HepG2 (cell line): ENCODE measurements around the gene TNS1.

Experiments
- ARHGAP35 ChIP-seq: sonication (generic); formaldehyde crosslinking; IDR thresholded peaks from 2 replicates; pipeline ENCODE4 v1.9.0; 2022; ENCODE audit warnings: mild to moderate bottlenecking, inconsistent platforms, moderate library complexity, missing genetic modification reagents, borderline replicate concordance
- FOXP1 ChIP-seq, 2 experiments: fragments of 450-650 bp in 1 of 2; IDR thresholded peaks; 2 replicates each; pipeline ENCODE4 v1.6.1; 2017 to 2018; ENCODE audit warnings: antibody characterized with exemption in 1 of 2
- ZNF207 ChIP-seq: fragments of 450-650 bp; IDR thresholded peaks from 2 replicates; pipeline ENCODE4 v1.6.1; 2016; ENCODE audit warnings: antibody characterized with exemption, borderline replicate concordance
- ZNF660 ChIP-seq: sonication (generic); formaldehyde crosslinking; IDR thresholded peaks from 2 replicates; pipeline ENCODE4 v1.5.1; 2020; ENCODE audit warnings: mild to moderate bottlenecking, low read depth, missing genetic modification reagents, borderline replicate concordance
- TF ChIP-seq, protein P1 (sequence below): sonication (generic); formaldehyde crosslinking; conservative IDR thresholded peaks from 2 replicates; pipeline ENCODE4 v1.5.0; 2020; ENCODE audit warnings: missing genetic modification reagents
- TF ChIP-seq, protein P2 (sequence below): sonication (generic); formaldehyde crosslinking; IDR thresholded peaks from 2 replicates; pipeline ENCODE4 v1.4.0; 2020; ENCODE audit warnings: missing genetic modification reagents

DNA sequence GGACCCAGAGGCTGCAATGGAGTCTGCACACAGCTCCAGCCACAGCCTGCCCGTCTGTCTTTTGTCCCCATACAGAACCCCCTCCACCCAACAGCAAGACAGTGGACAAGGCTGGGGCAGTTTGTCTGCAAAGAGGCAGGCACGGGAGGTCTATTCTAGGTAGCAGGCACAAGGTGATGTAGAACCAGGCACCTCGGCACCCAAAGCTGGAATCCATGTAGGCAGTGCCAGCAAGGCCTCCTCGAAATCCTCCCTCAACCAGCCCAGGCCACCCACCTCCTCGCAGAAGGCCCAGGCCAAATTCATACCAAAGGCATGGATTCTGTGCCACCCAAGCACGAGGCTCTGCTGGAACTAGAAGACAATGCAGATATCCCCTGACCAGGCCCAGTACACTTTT is 179.2 kb downstream of the TNS1 start:
- no peak for TF ChIP-seq ZNF660 (CRISPR knock-in tag)
- no peak for TF ChIP-seq ZNF207
- TF ChIP-seq FOXP1 (IDR thresholded peaks at IDR 0.05) = no peak
- TF ChIP-seq FOXP1 (CRISPR knock-in tag; IDR thresholded peaks at IDR 0.05) = no peak
- TF ChIP-seq, protein P1, sequence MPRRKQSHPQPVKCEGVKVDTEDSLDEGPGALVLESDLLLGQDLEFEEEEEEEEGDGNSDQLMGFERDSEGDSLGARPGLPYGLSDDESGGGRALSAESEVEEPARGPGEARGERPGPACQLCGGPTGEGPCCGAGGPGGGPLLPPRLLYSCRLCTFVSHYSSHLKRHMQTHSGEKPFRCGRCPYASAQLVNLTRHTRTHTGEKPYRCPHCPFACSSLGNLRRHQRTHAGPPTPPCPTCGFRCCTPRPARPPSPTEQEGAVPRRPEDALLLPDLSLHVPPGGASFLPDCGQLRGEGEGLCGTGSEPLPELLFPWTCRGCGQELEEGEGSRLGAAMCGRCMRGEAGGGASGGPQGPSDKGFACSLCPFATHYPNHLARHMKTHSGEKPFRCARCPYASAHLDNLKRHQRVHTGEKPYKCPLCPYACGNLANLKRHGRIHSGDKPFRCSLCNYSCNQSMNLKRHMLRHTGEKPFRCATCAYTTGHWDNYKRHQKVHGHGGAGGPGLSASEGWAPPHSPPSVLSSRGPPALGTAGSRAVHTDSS = no peak
- TF ChIP-seq, protein P2, sequence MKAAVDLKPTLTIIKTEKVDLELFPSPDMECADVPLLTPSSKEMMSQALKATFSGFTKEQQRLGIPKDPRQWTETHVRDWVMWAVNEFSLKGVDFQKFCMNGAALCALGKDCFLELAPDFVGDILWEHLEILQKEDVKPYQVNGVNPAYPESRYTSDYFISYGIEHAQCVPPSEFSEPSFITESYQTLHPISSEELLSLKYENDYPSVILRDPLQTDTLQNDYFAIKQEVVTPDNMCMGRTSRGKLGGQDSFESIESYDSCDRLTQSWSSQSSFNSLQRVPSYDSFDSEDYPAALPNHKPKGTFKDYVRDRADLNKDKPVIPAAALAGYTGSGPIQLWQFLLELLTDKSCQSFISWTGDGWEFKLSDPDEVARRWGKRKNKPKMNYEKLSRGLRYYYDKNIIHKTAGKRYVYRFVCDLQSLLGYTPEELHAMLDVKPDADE (CRISPR knock-in tag) = no peak
- no peak for TF ChIP-seq ARHGAP35
